ENCODE data around the gene MYCT1. TPM values are rescaled to one million over a fixed set of nuclear protein-coding genes. Genes with fewer than 3 reads are reported as not detected.
"Not testable (repeated sequence)": the region's sequence is repeated elsewhere in the genome, so short reads cannot be mapped to it uniquely, and the experiment has no call there.

Gene MYCT1
- total and polyA plus RNA-seq, 4 donors: 11.2 to 44.5 (median 16.2) TPM

DNA sequence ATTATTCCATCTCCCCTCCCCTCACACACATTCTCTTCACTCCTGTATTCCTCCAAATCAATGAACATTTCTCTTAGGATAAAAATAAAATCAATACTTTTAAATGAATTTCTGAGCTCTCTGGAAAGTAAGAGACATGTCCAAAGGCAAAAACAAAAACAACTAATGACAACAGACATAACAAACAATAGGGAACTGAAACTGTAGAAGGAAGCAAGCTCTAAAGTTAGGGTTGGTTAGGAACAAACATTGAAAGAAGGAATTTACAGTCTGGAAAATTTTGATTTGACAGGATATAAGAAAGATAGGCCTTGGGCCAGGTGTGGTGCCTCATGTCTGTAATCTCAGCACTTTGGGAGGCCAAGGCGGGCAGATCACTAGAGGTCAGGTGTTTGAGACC, 17.5 kb upstream of the MYCT1 start:
- TF ChIP-seq, protein P1, sequence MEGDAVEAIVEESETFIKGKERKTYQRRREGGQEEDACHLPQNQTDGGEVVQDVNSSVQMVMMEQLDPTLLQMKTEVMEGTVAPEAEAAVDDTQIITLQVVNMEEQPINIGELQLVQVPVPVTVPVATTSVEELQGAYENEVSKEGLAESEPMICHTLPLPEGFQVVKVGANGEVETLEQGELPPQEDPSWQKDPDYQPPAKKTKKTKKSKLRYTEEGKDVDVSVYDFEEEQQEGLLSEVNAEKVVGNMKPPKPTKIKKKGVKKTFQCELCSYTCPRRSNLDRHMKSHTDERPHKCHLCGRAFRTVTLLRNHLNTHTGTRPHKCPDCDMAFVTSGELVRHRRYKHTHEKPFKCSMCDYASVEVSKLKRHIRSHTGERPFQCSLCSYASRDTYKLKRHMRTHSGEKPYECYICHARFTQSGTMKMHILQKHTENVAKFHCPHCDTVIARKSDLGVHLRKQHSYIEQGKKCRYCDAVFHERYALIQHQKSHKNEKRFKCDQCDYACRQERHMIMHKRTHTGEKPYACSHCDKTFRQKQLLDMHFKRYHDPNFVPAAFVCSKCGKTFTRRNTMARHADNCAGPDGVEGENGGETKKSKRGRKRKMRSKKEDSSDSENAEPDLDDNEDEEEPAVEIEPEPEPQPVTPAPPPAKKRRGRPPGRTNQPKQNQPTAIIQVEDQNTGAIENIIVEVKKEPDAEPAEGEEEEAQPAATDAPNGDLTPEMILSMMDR (IDR thresholded peaks at IDR 0.05; ENCODE audit: control extremely low read depth, extremely low read depth): no peak
- Histone ChIP-seq H3K27ac (ENCODE audit: low read depth in 1 of 2, low read length in 1 of 2) (no peak overlapping the region), H3K36me3 (ENCODE audit: control insufficient read depth in 4 of 4, insufficient read depth in 4 of 4, low read length in 4 of 4) (no peaks in the 10 kb centered on the region), H3K9ac (ENCODE audit: insufficient read depth in 1 of 2, low read length in 2 of 2) (no peak overlapping the region), H3K4me3 (no peak overlapping the region), H3K27me3 (ENCODE audit: control insufficient read depth in 3 of 3, insufficient read depth in 3 of 3, low read length in 2 of 3) (no peaks in the 10 kb centered on the region), H3K4me1 (ENCODE audit: control insufficient read depth in 5 of 5, insufficient read depth in 5 of 5, low read length in 5 of 5) (no peaks in the 10 kb centered on the region), H3K9me3 (ENCODE audit: control insufficient read depth in 4 of 4, insufficient read depth in 3 of 4, low read length in 3 of 4) (no peaks in the 10 kb centered on the region)
- ATAC-seq (ENCODE audit: insufficient read depth, low FRiP score) (no peak), DNase-seq (no peak)
- WGBS, 2 donors: 90 to 100% methylated on average over 1 of the region's 1 CpG

DNA sequence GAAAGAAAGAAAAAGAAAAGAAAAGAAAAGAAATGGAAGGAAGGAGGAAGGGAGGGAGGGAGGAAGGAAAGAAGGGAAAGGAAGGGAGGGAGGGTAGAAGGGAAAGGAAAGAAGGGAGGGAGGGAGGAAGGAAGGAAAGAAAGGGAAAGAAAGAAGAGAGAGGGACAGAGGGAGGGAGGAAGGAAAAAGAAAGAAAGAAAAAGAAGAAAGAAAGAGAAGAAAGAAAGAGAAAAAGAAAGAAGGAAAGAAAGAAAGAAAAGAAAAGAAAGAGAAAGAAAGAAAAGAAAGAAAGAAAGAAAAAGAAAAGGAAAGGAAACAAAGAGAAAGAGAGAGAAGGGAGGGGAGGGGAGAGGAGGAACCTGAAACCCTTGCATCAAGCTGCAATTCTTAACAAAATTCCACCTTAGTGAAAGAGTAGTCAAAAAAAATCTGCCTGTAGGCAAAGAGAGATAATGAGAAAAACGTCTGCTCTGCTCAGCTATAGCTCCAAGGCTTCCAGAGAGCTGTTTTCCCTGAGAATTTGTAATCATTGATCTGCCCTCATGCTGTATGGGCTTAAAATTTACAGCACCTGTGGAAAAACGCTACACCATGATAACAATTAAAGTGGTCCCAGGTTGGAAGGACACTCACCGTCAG, 16.7 kb upstream of the MYCT1 start:
- DNase-seq (no peak), ATAC-seq (ENCODE audit: insufficient read depth, low FRiP score) (no peak)
- Histone ChIP-seq H3K4me3 (no peak overlapping the region), H3K27me3 (ENCODE audit: control insufficient read depth in 3 of 3, insufficient read depth in 3 of 3, low read length in 2 of 3) (no peaks in the 10 kb centered on the region), H3K9ac (ENCODE audit: insufficient read depth in 1 of 2, low read length in 2 of 2) (no peak overlapping the region), H3K4me1 (ENCODE audit: control insufficient read depth in 5 of 5, insufficient read depth in 5 of 5, low read length in 5 of 5) (no peaks in the 10 kb centered on the region), H3K27ac (ENCODE audit: low read depth in 1 of 2, low read length in 1 of 2) (no peak overlapping the region), H3K9me3 (ENCODE audit: control insufficient read depth in 4 of 4, insufficient read depth in 3 of 4, low read length in 3 of 4) (no peaks in the 10 kb centered on the region), H3K36me3 (ENCODE audit: control insufficient read depth in 4 of 4, insufficient read depth in 4 of 4, low read length in 4 of 4) (no peaks in the 10 kb centered on the region)
- WGBS, 2 donors: 54 to 77% methylated on average over 3 of the region's 3 CpGs
- TF ChIP-seq, protein P1 (IDR thresholded peaks at IDR 0.05; ENCODE audit: control extremely low read depth, extremely low read depth): no peak

DNA sequence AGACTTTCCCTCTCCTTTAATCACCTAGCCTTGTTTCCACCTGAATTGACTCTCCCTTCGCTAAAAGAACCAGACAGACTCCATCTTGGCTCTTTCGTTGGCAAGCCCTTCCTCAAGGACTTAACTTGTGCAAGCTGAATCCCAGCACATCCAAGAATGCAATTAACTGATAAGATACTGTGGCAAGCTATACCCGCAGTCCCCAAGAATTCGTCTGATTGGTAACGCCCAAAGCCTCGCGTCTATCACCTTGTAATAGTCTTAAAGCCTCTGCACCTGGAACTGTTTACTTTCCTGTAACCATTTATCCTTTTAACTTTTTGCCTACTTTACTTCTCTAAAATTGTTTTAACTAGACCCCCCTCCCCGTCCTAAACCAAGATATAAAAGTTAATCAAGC, 15.6 kb upstream of the MYCT1 start:
- Histone ChIP-seq H3K27ac (ENCODE audit: low read depth in 1 of 2, low read length in 1 of 2) (no peak overlapping the region), H3K4me1 (ENCODE audit: control insufficient read depth in 5 of 5, insufficient read depth in 5 of 5, low read length in 5 of 5) (no peaks in the 10 kb centered on the region), H3K9me3 (ENCODE audit: control insufficient read depth in 4 of 4, insufficient read depth in 3 of 4, low read length in 3 of 4) (no peaks in the 10 kb centered on the region), H3K27me3 (ENCODE audit: control insufficient read depth in 3 of 3, insufficient read depth in 3 of 3, low read length in 2 of 3) (no peaks in the 10 kb centered on the region), H3K4me3 (no peak overlapping the region), H3K9ac (ENCODE audit: insufficient read depth in 1 of 2, low read length in 2 of 2) (no peak overlapping the region), H3K36me3 (ENCODE audit: control insufficient read depth in 4 of 4, insufficient read depth in 4 of 4, low read length in 4 of 4) (no peaks in the 10 kb centered on the region)
- WGBS, 2 donors: 60 to 87% methylated on average over 8 of the region's 8 CpGs
- ATAC-seq (ENCODE audit: insufficient read depth, low FRiP score) (no peak), DNase-seq (no peak)
- TF ChIP-seq, protein P1 (IDR thresholded peaks at IDR 0.05; ENCODE audit: control extremely low read depth, extremely low read depth): no peak

DNA sequence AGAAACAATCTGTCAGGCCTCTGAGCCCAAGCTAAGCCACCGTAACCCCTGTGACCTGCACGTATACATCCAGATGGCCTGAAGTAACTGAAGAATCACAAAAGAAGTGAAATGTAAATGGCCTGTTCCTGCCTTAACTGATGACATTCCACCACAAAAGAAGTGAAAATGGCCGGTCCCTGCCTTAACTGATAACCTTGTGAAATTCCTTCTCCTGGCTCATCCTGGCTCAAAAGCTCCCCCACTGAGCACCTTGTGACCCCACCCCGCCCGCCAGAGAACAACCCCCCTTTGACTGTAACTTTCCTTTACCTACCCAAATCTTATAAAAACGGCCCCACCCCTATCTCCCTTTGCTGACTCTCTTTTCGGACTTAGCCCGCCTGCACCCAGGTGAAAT, 14.8 kb upstream of the MYCT1 start:
- not testable (repeated sequence) for ATAC-seq (ENCODE audit: insufficient read depth, low FRiP score); H3K27me3 ChIP-seq (ENCODE audit: control insufficient read depth in 3 of 3, insufficient read depth in 3 of 3, low read length in 2 of 3); H3K9me3 ChIP-seq (ENCODE audit: control insufficient read depth in 4 of 4, insufficient read depth in 3 of 4, low read length in 3 of 4); H3K4me3 ChIP-seq; DNase-seq; H3K4me1 ChIP-seq (ENCODE audit: control insufficient read depth in 5 of 5, insufficient read depth in 5 of 5, low read length in 5 of 5); H3K36me3 ChIP-seq (ENCODE audit: control insufficient read depth in 4 of 4, insufficient read depth in 4 of 4, low read length in 4 of 4); H3K9ac ChIP-seq (ENCODE audit: insufficient read depth in 1 of 2, low read length in 2 of 2); H3K27ac ChIP-seq (ENCODE audit: low read depth in 1 of 2, low read length in 1 of 2)
- 69 to 86% methylated on average over 8 of the region's 8 CpGs for WGBS, 2 donors
